K562 (cell line): Measurements from ENCODE around the gene SCN4B. TPM values are rescaled to one million over a fixed set of nuclear protein-coding genes. Genes with fewer than 3 reads are reported as not detected.

Source experiments
- ATAC-seq: fragments of 200-7000 bp; cut with Tn5 transposase; 3 replicates; pipeline ENCODE4 v1.9.1; 2020; ENCODE audit warnings: moderate library complexity
- BruUV-seq: library from RNA; stranded (reverse); fragments of 400-500 nt; replicated peaks from 2 replicates; lab custom pipeline; 2021; lab: Mats Ljungman, UMichigan
- CTCF ChIA-PET: fragments of 300-600 bp; formaldehyde crosslinking; extraction: SDS; loops from one replicate; lab custom pipeline; 2021; ENCODE audit warnings: low intra/inter-chr PET ratio; lab: Yijun Ruan, JAX
- POLR2A ChIA-PET: fragments of 300-600, 350-650 bp; sonication (Branson Sonifier 250); formaldehyde crosslinking; extraction: SDS; loops from one replicate; lab custom pipeline; 2021; ENCODE audit warnings: antibody characterized with exemption, inconsistent platforms; lab: Yijun Ruan, JAX
- DNase-seq, 4 experiments: peaks; one replicate each; pipeline versions ENCODE4 v3.0.0 to v3.0.0-alpha.2; 2011 to 2018; ENCODE audit warnings: low spot score in 3 of 4, mixed read lengths in 3 of 4; ENCODE audit errors: extremely low read depth in 1 of 4
- FAIRE-seq: peaks from 2 replicates; lab custom pipeline; 2011; peaks lifted over from hg19 to GRCh38; lab: Jason Lieb, UNC
- H2AFZ ChIP-seq: 2 replicates; pipeline ENCODE4 v1.6.0; 2011; ENCODE audit warnings: low read depth, low read length, control low read depth, inconsistent platforms
- H3K27ac ChIP-seq: fragments of 200-600 bp; 3 replicates; pipeline ENCODE4 v1.8.0; 2011; ENCODE audit warnings: low read depth, mild to moderate bottlenecking, control low read depth, inconsistent platforms, low read length, moderate library complexity, mixed read lengths; ENCODE audit errors: extremely low read depth
- H3K27me3 ChIP-seq, 2 experiments: fragments of 300-600 bp in 1 of 2; 2 replicates in 1 of 2; 3 replicates in 1 of 2; pipeline versions ENCODE4 v1.6.0 to v1.8.0; 2011; ENCODE audit warnings: inconsistent platforms in 2 of 2, low read length in 2 of 2, mild to moderate bottlenecking in 1 of 2, mixed read lengths in 1 of 2, moderate library complexity in 1 of 2; ENCODE audit not compliant: control insufficient read depth in 2 of 2, insufficient read depth in 2 of 2
- H3K36me3 ChIP-seq: fragments of 300-600 bp; 3 replicates; pipeline ENCODE4 v1.8.0; 2011; ENCODE audit warnings: mild to moderate bottlenecking, low read length, inconsistent platforms; ENCODE audit not compliant: control insufficient read depth, insufficient read depth
- H3K4me1 ChIP-seq, 2 experiments: fragments of 200-600 bp in 1 of 2; replicated peaks in 1 of 2; 2 replicates in 1 of 2; 3 replicates in 1 of 2; pipeline versions ENCODE4 v1.5.1 to v1.8.0; 2011; ENCODE audit warnings: inconsistent platforms in 2 of 2, low read length in 2 of 2, mild to moderate bottlenecking in 1 of 2, mixed read lengths in 1 of 2, moderate library complexity in 1 of 2; ENCODE audit not compliant: control insufficient read depth in 2 of 2, insufficient read depth in 2 of 2
- H3K4me2 ChIP-seq: 2 replicates; pipeline ENCODE4 v1.6.1; 2011; ENCODE audit warnings: low read length, control low read depth, inconsistent platforms, mixed read lengths; ENCODE audit not compliant: insufficient read depth
- H3K4me3 ChIP-seq: fragments of 200-600 bp; sonication (generic), shearing (Covaris generic); 2 replicates; pipeline ENCODE4 v1.5.1; 2016; ENCODE audit warnings: control low read depth, inconsistent platforms
- H3K79me2 ChIP-seq: fragments of 200-600 bp; 3 replicates; pipeline ENCODE4 v1.8.0; 2011; ENCODE audit warnings: low read length, inconsistent platforms; ENCODE audit not compliant: control insufficient read depth, insufficient read depth
- H3K9ac ChIP-seq, 2 experiments: 2 replicates each; pipeline versions ENCODE4 v1.6.0 to v1.6.1; 2011; ENCODE audit warnings: low read depth in 2 of 2, low read length in 2 of 2, control low read depth in 1 of 2, inconsistent platforms in 1 of 2, mild to moderate bottlenecking in 1 of 2, mixed read lengths in 1 of 2; ENCODE audit not compliant: insufficient read depth in 1 of 2
- H3K9me1 ChIP-seq: one replicate; pipeline ENCODE4 v1.6.0; 2011; ENCODE audit warnings: inconsistent platforms, mild to moderate bottlenecking, low read length, moderate library complexity; ENCODE audit not compliant: control insufficient read depth, insufficient read depth
- H3K9me3 ChIP-seq: replicated peaks from 2 replicates; pipeline ENCODE4 v1.5.1; 2011; ENCODE audit warnings: low read depth, low read length, inconsistent platforms; ENCODE audit not compliant: control insufficient read depth, insufficient read depth
- H4K20me1 ChIP-seq: replicated peaks from 2 replicates; pipeline ENCODE4 v1.6.1; 2011; ENCODE audit warnings: low read length, inconsistent platforms, mixed read lengths; ENCODE audit not compliant: control insufficient read depth, insufficient read depth
- ARHGAP35 ChIP-seq: fragments of 450-650 bp; IDR thresholded peaks from 2 replicates; pipeline ENCODE4 v1.6.1; 2018; ENCODE audit not compliant: partially characterized antibody
- ARID1B ChIP-seq: fragments of 450-650 bp; IDR thresholded peaks from 2 replicates; pipeline ENCODE4 v1.6.1; 2016; ENCODE audit warnings: antibody characterized with exemption, mild to moderate bottlenecking, inconsistent platforms
- ATF4 ChIP-seq: fragments of 450-650 bp; formaldehyde crosslinking; IDR thresholded peaks from 2 replicates; pipeline ENCODE4 v1.4.0; 2022; ENCODE audit warnings: mild to moderate bottlenecking, moderate library complexity
- ATF7 ChIP-seq: fragments of 450-650 bp; IDR thresholded peaks from 2 replicates; pipeline ENCODE4 v1.7.1; 2014; ENCODE audit warnings: mild to moderate bottlenecking, moderate library complexity
- DEAF1 ChIP-seq: fragments of 450-650 bp; formaldehyde crosslinking; IDR thresholded peaks from 2 replicates; pipeline ENCODE4 v1.4.0; 2020; ENCODE audit warnings: mild to moderate bottlenecking, moderate library complexity
- HNRNPL ChIP-seq: fragments of 200-400 bp; formaldehyde crosslinking; IDR thresholded peaks from 2 replicates; pipeline ENCODE4 v1.6.1; 2017; ENCODE audit warnings: low read depth, mild to moderate bottlenecking, low read length
- MAZ ChIP-seq, 2 experiments: fragments of 450-650 bp in 1 of 2; sonication (generic) in 1 of 2; formaldehyde crosslinking; IDR thresholded peaks in 1 of 2; conservative IDR thresholded peaks in 1 of 2; 2 replicates each; pipeline versions ENCODE4 v1.4.0 to v1.5.0; 2020; ENCODE audit warnings: mild to moderate bottlenecking in 1 of 2, missing genetic modification reagents in 1 of 2
- NFE2 ChIP-seq: IDR thresholded peaks from 2 replicates; pipeline ENCODE4 v1.6.1; 2014; ENCODE audit warnings: antibody characterized with exemption, low read depth
- RNF2 ChIP-seq: sonication (generic); IDR thresholded peaks from 2 replicates; pipeline ENCODE4 v1.6.1; 2016
- SMC3 ChIP-seq: conservative IDR thresholded peaks from 2 replicates; pipeline ENCODE4 v1.6.1; 2011; ENCODE audit warnings: low read depth, low read length, improper control_type of control experiment; ENCODE audit not compliant: insufficient read depth
- SREBF2 ChIP-seq: sonication (generic); formaldehyde crosslinking; IDR thresholded peaks from 2 replicates; pipeline ENCODE4 v1.4.0; 2020; ENCODE audit warnings: mild to moderate bottlenecking, missing genetic modification reagents
- TFAP4 ChIP-seq: sonication (generic); formaldehyde crosslinking; IDR thresholded peaks from 2 replicates; pipeline ENCODE4 v1.8.0; 2022; ENCODE audit warnings: missing genetic modification reagents, mild to moderate bottlenecking, moderate library complexity, borderline replicate concordance
- VEZF1 ChIP-seq: fragments of 200-800 bp; sonication (Bioruptor generic); IDR thresholded peaks from 2 replicates; pipeline ENCODE4 v1.6.1; 2017; ENCODE audit warnings: missing genetic modification characterization, missing compliant biosample characterization
- ZNF740 ChIP-seq, 3 experiments: fragments of 200-800 bp in 1 of 3; sonication (Bioruptor generic) in 1 of 3; sonication (generic) in 1 of 3; formaldehyde crosslinking in 1 of 3; IDR thresholded peaks; 2 replicates each; pipeline versions ENCODE4 v1.6.1 to v1.8.0; 2016 to 2022; ENCODE audit warnings: mild to moderate bottlenecking in 2 of 3, missing compliant biosample characterization in 2 of 3, missing genetic modification characterization in 2 of 3, missing genetic modification reagents in 1 of 3
- WGBS: fragments of 100-300 bp; shearing (Covaris generic); methylation state at CpG from one replicate; pipeline ENCODE4 v1.1.6; 2016; ENCODE audit warnings: low coverage, mixed read lengths; ENCODE audit not compliant: insufficient coverage; ENCODE audit errors: missing lambda C conversion rate; 5-methylcytosine and 5-hydroxymethylcytosine counted together
- in situ Hi-C: fragments of 300-500 bp; cut with MboI; formaldehyde crosslinking; loops from 4 replicates; pipeline ENCODE4 v1.15.0; 2018; ENCODE audit warnings: inconsistent platforms, mixed read lengths
- intact Hi-C: fragments of 100-400 bp; cut with micrococcal nuclease; formaldehyde crosslinking; loops from 2 replicates; pipeline ENCODE4 v1.14.2; 2022
- polyA plus RNA-seq, 8 experiments: library from polyadenylated mRNA; depleted of rRNA in 4 of 8; stranded (reverse) in 5 of 8; unstranded in 3 of 8; fragments of >200 nt; fragmentation: Nextera tagmentation in 2 of 8; fragmentation: Illumina TruSeq in 1 of 8; extraction: Ambion mirVana in 2 of 8; extraction: Trizol in 1 of 8; gene quantifications; 2 replicates each; pipeline versions ENCODE4 v1.2.1 to v1.2.3, GENCODE V29; 2011 to 2014; ENCODE audit warnings: inconsistent platforms in 1 of 8, missing spikeins in 1 of 8
- total RNA-seq, 7 experiments: library from RNA; depleted of rRNA in 6 of 7; stranded (reverse); fragments of >200 nt in 6 of 7; fragmentation: Illumina TruSeq in 2 of 7; extraction: Trizol in 2 of 7; gene quantifications; 2 replicates each; pipeline versions ENCODE4 v1.2.1 to v1.2.3, GENCODE V29; 2011 to 2021; ENCODE audit warnings: low replicate concordance in 1 of 7

SCN4B gene
- total and polyA plus RNA-seq, 9 of the 15 experiments (the other 6 are each of a cell fraction or from before 2014, with no cell fraction given) = 0.03 TPM; not detected in 8

GRCh38 chr11:118171269-118172062, 18.8 kb upstream of the SCN4B start:
- H3K79me2 ChIP-seq = no peaks in the 10 kb centered on the region
- WGBS = 4% methylated on average over 27 of the region's 29 CpGs
- BruUV-seq = no TSS peak
- no peak overlapping the region for H3K27ac ChIP-seq
- H3K4me2 ChIP-seq = no peak overlapping the region
- H3K36me3 ChIP-seq = no peaks in the 10 kb centered on the region
- ATAC-seq (peak; percentile 94), FAIRE-seq (peak; percentile 93), DNase-seq (peak; percentile 80 to 90 (median 87))
- ChIA-PET CTCF (interaction anchor here (0.8 to 1.8 kb wide), 7 partner anchors 23 to 354 kb away, joined by 3 to 17 read pairs (median 3); no protein-coding TSS in a partner anchor), POLR2A (interaction anchor here (0.6 to 0.8 kb wide), 2 partner anchors 9 to 400 kb away, joined by 3 to 4 read pairs; no protein-coding TSS in a partner anchor)
- in situ Hi-C loops (no loop called here), intact Hi-C loops (loop anchor here (1.0 to 10.0 kb wide), 4 partner anchors 26 to 353 kb away; no protein-coding TSS in a partner anchor)
- H3K9me1 ChIP-seq = no peaks in the 10 kb centered on the region
- 0 out of 2 replicates have a peak overlapping the region, but pooled peaks have one; percentile 23 for H2AFZ ChIP-seq
- H3K9me3 ChIP-seq = no peaks in the 10 kb centered on the region
- H3K4me1 ChIP-seq = peaks cover 0 to 8% of the 10 kb centered on the region in 2 experiments; a peak in 2 of 5 replicates
- no peak overlapping the region for H3K4me3 ChIP-seq
- H4K20me1 ChIP-seq = peaks cover 22% of the 10 kb centered on the region
- peaks cover 33 to 83% of the 10 kb centered on the region in 2 experiments for H3K27me3 ChIP-seq
- no peak overlapping the region for H3K9ac ChIP-seq
- TF ChIP-seq SREBF2 (CRISPR knock-in tag) (no peak), VEZF1 (peak; percentile 71), HNRNPL (no peak), NFE2 (no peak), TFAP4 (CRISPR knock-in tag) (peak; percentile 77), ATF4 (CRISPR knock-in tag) (no peak), MAZ (CRISPR knock-in tag; conservative IDR thresholded peaks at IDR 0.05 in 1 of 2, IDR thresholded peaks at IDR 0.05 in 1 of 2) (peak in 1 of 2 experiments; percentile 53; a peak in 2 of 4 replicates), DEAF1 (CRISPR knock-in tag) (peak; percentile 75; the same call in 1 of the 2 replicates), SMC3 (peak; percentile 80), ZNF740 (CRISPR knock-in tag; IDR thresholded peaks at IDR 0.05) (0 out of 2 replicates have a peak, but pooled peaks have one; percentile 34), ZNF740 (tag; IDR thresholded peaks at IDR 0.05) (no peak), ARHGAP35 (no peak), ARID1B (no peak), ATF7 (no peak), RNF2 (no peak)
